GM21723 (cell line): Measurements from ENCODE around the gene ARID4B.

ENCODE experiments used
- ATAC-seq: cut with Tn5 transposase; IDR thresholded peaks from one replicate; pipeline ENCODE4 v1.9.1; 2021; ENCODE audit warnings: mild to moderate bottlenecking, moderate library complexity; ENCODE audit not compliant: unreplicated experiment

The ARID4B gene

GRCh38 chr1:235130766-235131270, 197.2 kb downstream of the ARID4B start:
- no peak for ATAC-seq

GRCh38 chr1:235129774-235130570, 198.0 kb downstream of the ARID4B start:
- no peak for ATAC-seq

GRCh38 chr1:235128456-235129328, 199.3 kb downstream of the ARID4B start, which contains the start of gene TOMM20:
Gene TOMM20 (minus strand): TSS chr1:235128837. CDS start chr1:235128715, 122 bp downstream.
- peak; percentile 92 for ATAC-seq

GRCh38 chr1:235127732-235128455, 200.1 kb downstream of the ARID4B start:
- no peak for ATAC-seq

- ATAC-seq = no peak
Observed at GRCh38 chr1:235127203-235127602, 200.8 kb downstream of the ARID4B start.

DNA sequence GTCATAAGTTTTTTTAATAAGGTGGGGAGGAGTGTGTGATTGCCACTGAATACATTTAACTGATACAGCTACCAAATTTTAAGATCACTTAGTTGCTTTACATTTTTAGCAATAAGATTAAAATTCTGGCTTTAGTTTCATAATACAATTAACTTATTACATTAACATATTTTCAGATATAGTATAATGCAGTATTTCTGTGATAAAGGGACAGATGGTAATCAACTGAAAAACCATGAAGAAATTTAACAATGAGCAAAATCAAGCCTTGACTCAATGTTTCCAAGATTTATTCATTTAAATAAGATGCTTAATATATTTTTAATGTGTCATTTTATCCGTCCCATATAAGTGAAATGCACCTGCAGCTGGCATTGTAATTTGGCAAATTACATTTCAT, 203.3 kb downstream of the ARID4B start:
- no peak for ATAC-seq

DNA sequence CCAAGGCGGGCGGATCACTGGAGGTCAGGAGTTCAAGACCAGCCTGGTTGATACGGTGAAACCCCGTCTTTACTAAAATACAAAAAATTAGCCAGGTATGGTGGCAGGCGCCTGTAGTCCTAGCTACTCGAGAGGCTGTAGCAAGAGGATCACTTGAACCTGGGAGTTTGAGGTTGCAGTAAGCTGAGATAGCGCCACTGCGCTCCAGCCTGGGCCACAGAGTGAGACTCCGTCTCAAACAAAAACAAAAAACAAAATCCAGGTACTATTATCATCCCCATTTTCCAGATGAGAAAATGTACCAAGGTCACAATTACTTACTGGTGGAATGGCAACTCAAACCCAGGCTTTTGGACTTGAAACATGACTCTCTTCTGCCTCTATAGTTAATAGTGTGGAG, 203.9 kb downstream of the ARID4B start:
- no peak for ATAC-seq

DNA sequence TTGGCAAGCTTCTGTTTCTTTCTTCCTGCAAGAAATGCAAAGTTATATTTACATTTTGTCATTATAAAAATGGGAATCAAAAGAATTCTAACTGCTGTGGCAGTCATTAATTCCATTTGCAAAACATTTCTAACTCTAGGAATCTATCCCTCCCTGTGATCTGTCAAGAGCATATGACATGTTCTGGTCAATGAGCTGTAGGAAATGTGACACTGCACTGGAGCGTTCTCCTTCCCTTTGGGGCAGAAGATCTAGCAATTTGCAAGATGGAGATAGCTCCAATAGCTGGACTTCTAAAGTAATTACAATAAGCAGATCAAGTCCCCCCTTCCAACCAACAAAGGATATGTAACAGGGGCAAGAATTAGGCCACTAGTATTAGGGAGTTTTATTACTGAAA, 205.6 kb downstream of the ARID4B start:
- ATAC-seq = no peak
